HG03139 (cell line): ENCODE data around the gene JUNB.

Experiments
- ATAC-seq: cut with Tn5 transposase; IDR thresholded peaks from one replicate; pipeline ENCODE4 v1.9.1; 2021; ENCODE audit not compliant: unreplicated experiment

JUNB gene

DNA sequence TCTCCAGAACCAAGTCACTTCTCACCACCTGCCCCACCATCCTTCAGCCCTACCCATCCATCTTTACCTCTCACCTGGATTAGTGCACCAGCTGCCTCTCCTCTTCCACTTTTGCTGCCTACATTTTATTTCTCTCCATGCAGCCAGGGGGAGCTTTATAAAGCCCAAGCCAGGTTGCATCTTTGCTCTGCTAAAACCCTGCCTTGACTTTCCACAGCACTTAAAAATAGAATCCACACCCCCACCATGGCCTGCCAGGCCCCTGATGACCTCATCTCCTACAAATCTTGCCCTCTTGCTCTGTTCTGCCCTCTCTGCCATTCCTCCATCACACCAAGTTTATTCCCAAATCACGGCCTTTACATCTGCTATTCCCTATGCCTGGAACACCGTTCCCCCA, 17.7 kb upstream of the JUNB start:
- no peak for ATAC-seq

- ATAC-seq: no peak
Measured at GRCh38 chr19:12774588-12775555, 16.4 kb upstream of the JUNB start, which contains the start of gene HOOK2. Gene HOOK2 (minus strand): TSS chr19:12775552. CDS start chr19:12775449, 103 bp downstream.

DNA sequence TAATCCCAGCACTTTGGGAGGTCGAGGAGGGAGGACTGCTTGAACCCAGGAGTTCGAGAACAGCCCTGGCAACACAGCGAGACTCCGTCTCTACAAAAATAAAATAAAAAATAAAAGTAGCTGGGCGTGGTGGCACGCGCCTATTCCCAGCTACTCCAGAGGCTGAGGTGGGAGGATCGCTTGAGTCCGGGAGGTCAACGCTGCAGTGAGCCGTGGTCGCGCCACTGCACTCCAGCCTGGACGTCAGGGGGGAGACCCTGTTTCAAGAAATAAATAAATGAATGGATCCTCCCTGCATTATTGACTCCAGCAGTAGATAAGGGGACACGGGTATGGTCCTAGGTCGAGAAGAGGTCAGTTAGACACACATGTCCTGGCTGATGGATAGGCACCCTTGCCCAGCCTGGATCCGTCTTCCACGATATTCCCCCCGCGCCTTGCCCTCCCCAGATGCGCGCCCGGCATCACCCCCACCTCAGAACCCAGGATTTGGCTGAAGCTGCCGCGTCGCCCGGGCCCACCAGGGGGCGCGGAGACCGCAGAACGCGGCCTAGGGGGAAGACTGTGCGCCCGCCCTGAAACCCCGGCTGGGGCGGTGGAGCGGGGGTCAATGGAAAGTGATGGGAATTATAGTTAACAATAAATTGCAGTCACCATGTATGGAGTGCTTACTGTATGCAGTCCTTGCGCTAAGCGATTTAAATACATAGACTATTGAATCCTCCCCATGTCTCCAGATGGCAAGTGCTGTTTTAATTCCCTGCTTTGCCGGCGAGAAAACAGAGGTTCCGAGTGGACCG, 13.9 kb upstream of the JUNB start:
- ATAC-seq: no peak

- no peak for ATAC-seq
Measured at GRCh38 chr19:12778017-12778904, 13.0 kb upstream of the JUNB start.

GRCh38 chr19:12778905-12779161, 12.5 kb upstream of the JUNB start:
- ATAC-seq: no peak

DNA sequence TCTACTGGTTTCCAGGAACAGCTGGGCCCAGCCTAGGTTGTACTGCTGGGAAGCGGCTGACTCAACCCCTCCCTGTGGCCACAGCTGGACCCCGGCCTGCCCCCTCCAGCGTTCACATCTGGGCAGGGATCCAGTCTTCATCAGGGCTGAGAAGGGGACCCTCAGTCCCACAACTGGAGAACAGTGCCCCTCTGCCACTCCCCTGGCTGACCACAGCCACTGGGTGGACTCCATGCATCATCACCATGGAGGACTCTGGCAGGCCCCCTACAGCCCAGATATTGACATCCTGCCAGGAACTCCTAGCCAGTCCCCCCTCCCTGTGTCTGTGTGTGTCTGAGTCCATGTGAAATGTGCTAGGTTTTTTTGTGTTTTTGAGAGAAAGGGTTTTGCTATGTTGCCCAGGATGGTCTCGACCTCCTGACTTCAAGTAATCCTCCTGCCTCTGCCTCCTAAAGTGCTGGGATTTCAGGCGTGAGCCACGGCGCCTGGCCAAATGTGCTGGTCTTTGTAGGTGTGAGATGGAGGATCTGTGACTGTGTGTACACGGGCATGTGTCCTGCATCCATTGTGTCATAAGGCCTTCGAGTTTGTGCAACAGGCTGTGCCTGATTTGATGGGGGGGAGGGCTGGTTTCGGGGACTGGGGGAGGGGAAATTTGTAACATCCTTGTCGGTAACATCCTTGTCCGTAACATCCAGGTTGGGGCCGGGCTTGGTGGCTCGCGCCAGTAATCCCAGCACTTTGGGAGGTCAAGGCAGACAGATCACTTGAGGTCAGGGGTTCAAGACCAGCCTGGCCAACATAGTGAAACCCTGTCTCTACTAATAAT, 11.9 kb upstream of the JUNB start:
- no peak for ATAC-seq

DNA sequence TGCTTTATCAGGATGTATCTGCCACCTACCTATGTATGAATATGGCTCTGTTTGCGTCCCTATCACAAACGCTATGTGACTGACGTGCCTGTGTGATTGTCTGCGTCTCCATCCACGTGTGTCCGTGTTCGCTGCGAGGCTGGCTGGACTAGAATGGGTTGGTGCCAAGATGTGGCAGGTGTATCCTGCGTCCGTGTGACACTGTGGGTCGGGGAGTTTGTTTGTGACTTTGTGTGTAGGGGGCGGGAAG, 9.2 kb upstream of the JUNB start:
- no peak for ATAC-seq

GRCh38 chr19:12782424-12783290, 8.6 kb upstream of the JUNB start:
- no peak for ATAC-seq

GRCh38 chr19:12783291-12783848, 7.9 kb upstream of the JUNB start:
- ATAC-seq: no peak

- no peak for ATAC-seq
Measured at GRCh38 chr19:12783849-12784393, 7.4 kb upstream of the JUNB start.

DNA sequence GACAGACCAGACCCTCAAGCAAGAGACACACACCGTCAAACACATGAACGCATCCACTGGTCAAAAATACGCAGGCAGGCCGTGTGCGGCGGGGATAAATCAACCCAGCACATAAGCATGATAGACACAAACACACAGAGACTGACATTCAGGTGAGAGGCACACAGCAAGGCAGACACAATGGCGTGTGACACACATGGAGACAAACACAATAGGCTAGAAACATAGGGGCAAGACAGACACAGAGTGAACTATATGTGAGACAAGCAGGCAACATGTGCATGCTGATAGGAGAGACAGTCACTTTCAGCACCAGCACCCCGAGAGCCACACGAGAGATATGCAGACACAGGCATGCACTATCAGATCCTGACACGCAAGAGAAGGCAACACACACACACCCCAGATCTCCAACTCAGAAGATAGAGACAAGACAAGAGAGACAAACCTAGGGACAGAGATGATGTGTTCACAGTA, 6.9 kb upstream of the JUNB start:
- no peak for ATAC-seq

DNA sequence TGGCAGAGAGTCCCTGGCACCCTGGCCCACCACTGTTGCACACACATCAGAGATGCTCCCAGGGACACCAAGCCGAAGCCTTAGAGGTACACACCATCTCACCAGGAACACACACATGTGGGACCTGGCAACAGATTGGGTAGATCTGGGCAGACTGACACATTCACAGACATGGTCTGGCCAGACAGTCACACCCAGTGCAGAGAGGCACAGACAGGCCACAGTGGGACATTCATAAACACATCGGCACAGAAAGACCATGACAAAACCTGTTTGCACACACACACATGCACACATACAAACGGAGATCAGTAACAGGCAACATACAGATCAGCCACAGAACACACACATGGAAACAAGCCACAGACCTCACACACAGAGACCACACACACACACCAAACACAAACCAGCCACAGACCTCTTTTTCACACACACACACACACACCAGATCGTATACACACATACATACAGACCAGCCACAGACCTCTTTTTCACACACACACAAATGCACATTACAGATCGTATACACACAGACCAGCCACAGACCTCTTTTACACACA, 6.3 kb upstream of the JUNB start:
- no peak for ATAC-seq

- ATAC-seq: no peak
Measured at GRCh38 chr19:12785431-12786031, 5.8 kb upstream of the JUNB start.

GRCh38 chr19:12786141-12786870, 5.0 kb upstream of the JUNB start:
- ATAC-seq: no peak

DNA sequence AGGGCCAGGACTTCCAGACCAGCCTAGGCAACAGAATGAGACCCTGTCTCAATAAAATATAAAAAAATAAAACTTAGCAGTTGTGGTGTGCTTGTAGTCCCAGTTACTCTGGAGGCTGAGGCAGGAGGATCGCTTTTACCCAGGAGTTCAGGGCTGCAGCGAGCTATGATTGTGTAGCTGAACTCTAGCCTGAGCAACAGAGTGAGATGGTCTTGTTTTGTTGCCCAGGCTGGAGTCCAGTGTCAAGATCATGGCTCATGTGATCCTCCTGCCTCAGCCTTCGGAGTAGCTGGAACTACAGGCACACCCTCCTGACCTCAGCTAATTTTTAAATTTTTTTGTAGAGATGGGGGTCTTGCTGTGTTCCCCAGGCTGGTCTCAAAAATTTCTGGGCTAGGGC, 4.3 kb upstream of the JUNB start:
- no peak for ATAC-seq

GRCh38 chr19:12787458-12787857, 3.8 kb upstream of the JUNB start:
- ATAC-seq: no peak

DNA sequence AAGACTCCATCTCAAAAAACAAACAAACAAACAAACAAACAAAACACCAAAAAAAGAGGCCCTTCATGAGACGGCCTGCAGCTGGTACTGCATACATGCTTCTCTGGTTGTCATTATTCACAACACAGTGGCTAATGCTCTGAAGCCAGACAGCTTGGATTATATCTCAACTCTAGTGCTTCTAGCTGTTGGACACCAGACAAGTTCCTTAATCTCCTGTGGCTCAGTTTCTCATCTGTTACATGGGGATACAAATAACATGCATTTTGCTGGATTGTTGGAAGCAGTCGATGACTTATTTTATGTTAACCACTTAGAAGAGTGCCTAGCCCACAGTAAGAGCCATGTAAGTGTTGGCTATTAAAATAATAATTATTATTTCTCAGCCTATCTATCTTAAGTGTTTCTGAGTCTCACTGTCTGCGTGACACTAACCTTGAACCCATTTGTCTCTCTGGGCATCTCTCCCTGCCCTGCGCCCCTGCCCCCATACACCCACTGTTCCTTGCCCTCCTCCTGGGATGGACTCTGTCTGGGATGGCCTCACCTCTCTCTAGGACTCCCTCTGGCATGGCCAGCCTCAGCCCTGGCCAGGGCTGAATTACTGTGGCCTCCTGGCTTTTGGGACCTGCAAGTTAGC, 3.1 kb upstream of the JUNB start:
- ATAC-seq: no peak
